HFFc6 (cell line): ENCODE data around the gene PRKCH. TPM values are rescaled to one million over a fixed set of nuclear protein-coding genes. Genes with fewer than 3 reads are reported as not detected.
"Not testable (repeated sequence)": the region's sequence is repeated elsewhere in the genome, so short reads cannot be mapped to it uniquely, and the experiment has no call there.

Experiments
- DNase-seq: peaks from one replicate; pipeline ENCODE4 v3.0.0-alpha.2; 2018
- H3K27ac Mint-ChIP-seq: 2 replicates; pipeline ENCODE4 v1.8.0; 2020; ENCODE audit warnings: mild to moderate bottlenecking, mixed read lengths
- H3K27me3 Mint-ChIP-seq: 2 replicates; pipeline ENCODE4 v1.8.0; 2021; ENCODE audit warnings: mild to moderate bottlenecking, moderate library complexity, mixed read lengths; ENCODE audit not compliant: insufficient read depth
- H3K36me3 Mint-ChIP-seq: 2 replicates; pipeline ENCODE4 v1.8.0; 2021; ENCODE audit warnings: low read depth, mixed read lengths
- H3K4me1 Mint-ChIP-seq: 2 replicates; pipeline ENCODE4 v1.8.0; 2020; ENCODE audit warnings: low read depth, mixed read lengths
- H3K4me3 Mint-ChIP-seq: 2 replicates; pipeline ENCODE4 v1.8.0; 2020; ENCODE audit warnings: mild to moderate bottlenecking, moderate library complexity, mixed read lengths
- H3K9me3 Mint-ChIP-seq: 2 replicates; pipeline ENCODE4 v1.8.0; 2020; ENCODE audit warnings: mild to moderate bottlenecking, mixed read lengths
- CTCF ChIP-seq: fragments of 200-600 bp; sonication (generic); IDR thresholded peaks from 2 replicates; pipeline ENCODE4 v1.5.0; 2021; ENCODE audit warnings: antibody characterized with exemption, mild to moderate bottlenecking
- total RNA-seq, 6 experiments: library from RNA; stranded (reverse); fragmentation: NEBNext Ultra II Directional; extraction: Animal tissue kit (Norgen Biotek cat#: 25700); gene quantifications; 2 replicates in 1 of 6; 3 replicates in 5 of 6; pipeline ENCODE4 v1.2.3, GENCODE V29; 2021

Gene PRKCH
- total RNA-seq, 6 experiments from 2014 or later = 0.17 to 1.2 (median 0.35) TPM

- no peak for TF ChIP-seq CTCF
Measured at GRCh38 chr14:61404637-61405036, 83.3 kb downstream of the PRKCH start.

GRCh38 chr14:61406198-61406597, 84.8 kb downstream of the PRKCH start:
- TF ChIP-seq CTCF = no peak
- no peak overlapping the region for H3K27ac Mint-ChIP-seq
- peaks cover 9% of the 10 kb centered on the region for H3K27me3 Mint-ChIP-seq
- no peaks in the 10 kb centered on the region for H3K36me3 Mint-ChIP-seq
- DNase-seq = no peak
- no peaks in the 10 kb centered on the region for H3K4me1 Mint-ChIP-seq
- H3K4me3 Mint-ChIP-seq = no peak overlapping the region
- H3K9me3 Mint-ChIP-seq = no peaks in the 10 kb centered on the region

More at GRCh38 chr14:61404637-61405036, 83.3 kb downstream of the PRKCH start:
- no peaks in the 10 kb centered on the region for H3K9me3 Mint-ChIP-seq
- no peak overlapping the region for H3K27ac Mint-ChIP-seq
- H3K4me3 Mint-ChIP-seq = no peak overlapping the region
- peaks cover 4% of the 10 kb centered on the region for H3K27me3 Mint-ChIP-seq
- no peak for DNase-seq
- no peaks in the 10 kb centered on the region for H3K36me3 Mint-ChIP-seq
- H3K4me1 Mint-ChIP-seq = no peaks in the 10 kb centered on the region

GRCh38 chr14:61406675-61407074, 85.3 kb downstream of the PRKCH start:
- Mint-ChIP-seq H3K4me3 (no peak overlapping the region), H3K4me1 (no peaks in the 10 kb centered on the region), H3K27ac (no peak overlapping the region), H3K9me3 (no peaks in the 10 kb centered on the region), H3K36me3 (no peaks in the 10 kb centered on the region), H3K27me3 (peaks cover 9% of the 10 kb centered on the region)
- TF ChIP-seq CTCF = no peak
- DNase-seq = no peak

GRCh38 chr14:61408498-61408897, 87.1 kb downstream of the PRKCH start:
- no peaks in the 10 kb centered on the region for H3K36me3 Mint-ChIP-seq
- no peaks in the 10 kb centered on the region for H3K4me1 Mint-ChIP-seq
- H3K9me3 Mint-ChIP-seq = no peaks in the 10 kb centered on the region

GRCh38 chr14:61409782-61410181, 88.4 kb downstream of the PRKCH start:
- peaks cover 5% of the 10 kb centered on the region for H3K27me3 Mint-ChIP-seq
- no peaks in the 10 kb centered on the region for H3K9me3 Mint-ChIP-seq
- TF ChIP-seq CTCF = no peak
- no peak for DNase-seq
- no peak overlapping the region for H3K4me3 Mint-ChIP-seq
- H3K27ac Mint-ChIP-seq = no peak overlapping the region
- H3K4me1 Mint-ChIP-seq = no peaks in the 10 kb centered on the region
- H3K36me3 Mint-ChIP-seq = no peaks in the 10 kb centered on the region

More at GRCh38 chr14:61408498-61408897, 87.1 kb downstream of the PRKCH start:
- TF ChIP-seq CTCF = no peak
- H3K27me3 Mint-ChIP-seq = peaks cover 9% of the 10 kb centered on the region
- H3K4me3 Mint-ChIP-seq = no peak overlapping the region
- DNase-seq = no peak
- H3K27ac Mint-ChIP-seq = no peak overlapping the region

GRCh38 chr14:61415934-61416333, 94.6 kb downstream of the PRKCH start:
- not testable (repeated sequence) for H3K4me1 Mint-ChIP-seq, H3K9me3 Mint-ChIP-seq, DNase-seq, H3K4me3 Mint-ChIP-seq, H3K27ac Mint-ChIP-seq, H3K36me3 Mint-ChIP-seq
- H3K27me3 Mint-ChIP-seq = peaks cover 11% of the 10 kb centered on the region; the same call in 1 of the 2 replicates
